DMS153 treated with DMSO at 0.1 percent for 48 hours (cell line): Measurements from ENCODE around the gene MSI2.

Source experiments
- DNase-seq: peaks from one replicate; lab custom pipeline; 2025; ENCODE audit not compliant: unreplicated experiment; lab: John Stamatoyannopoulos, UW

Gene MSI2

DNA sequence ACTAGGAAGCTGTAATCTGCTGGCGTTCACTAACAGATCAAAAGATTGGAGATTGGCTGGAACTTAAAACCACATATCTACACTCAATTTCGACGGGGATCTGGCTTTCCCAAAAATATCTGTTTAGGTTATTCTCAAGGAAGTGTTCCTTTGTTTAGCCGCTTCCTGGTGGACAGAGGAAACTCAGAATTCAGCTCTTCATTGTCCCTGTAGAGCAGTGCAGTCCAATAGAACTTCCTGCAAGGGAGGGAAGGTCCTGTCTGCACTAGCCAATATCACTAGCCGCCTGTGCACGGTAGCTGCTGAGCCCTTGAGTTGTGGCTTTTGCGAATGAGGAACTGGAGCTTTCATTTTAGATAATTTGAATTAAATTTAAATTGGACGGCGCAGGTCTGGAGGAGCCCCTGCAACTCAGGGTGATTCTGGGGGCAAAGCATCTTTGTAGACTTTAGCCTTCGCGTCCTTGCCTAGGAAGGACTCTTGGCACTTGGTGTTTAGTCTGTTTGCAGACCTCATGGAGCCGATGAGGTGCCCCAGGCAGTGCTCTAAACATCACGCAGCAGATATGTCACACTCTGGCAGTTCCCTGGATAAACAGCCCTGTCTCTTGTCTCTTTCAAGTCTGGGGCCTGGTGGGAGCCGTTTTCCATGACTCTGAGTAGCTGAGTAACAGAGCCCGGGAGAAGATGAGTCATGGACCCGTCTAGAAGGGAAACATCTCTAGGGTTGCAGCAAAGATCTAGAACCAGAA is 366.5 kb downstream of the MSI2 start:
- DNase-seq: no peak

DNA sequence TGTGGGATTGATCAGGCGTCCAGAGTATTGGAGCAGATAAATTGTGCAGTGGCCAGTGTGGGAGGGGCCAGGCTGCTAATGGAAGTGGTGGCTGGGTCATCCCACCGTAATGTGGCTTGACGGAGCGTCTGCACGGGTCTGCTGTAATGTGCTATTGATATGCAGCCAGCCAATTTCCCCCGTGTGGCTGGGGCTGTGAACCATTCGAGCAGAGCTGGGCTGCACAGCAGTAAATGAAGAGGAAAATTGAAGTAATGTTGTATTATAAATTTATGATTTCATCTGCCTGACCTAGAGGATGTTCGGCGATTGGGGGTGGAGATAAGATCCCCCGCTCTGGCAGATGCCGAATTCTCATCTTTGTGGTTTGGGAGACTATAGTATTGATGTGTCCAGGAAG is 367.3 kb downstream of the MSI2 start:
- no peak for DNase-seq

DNA sequence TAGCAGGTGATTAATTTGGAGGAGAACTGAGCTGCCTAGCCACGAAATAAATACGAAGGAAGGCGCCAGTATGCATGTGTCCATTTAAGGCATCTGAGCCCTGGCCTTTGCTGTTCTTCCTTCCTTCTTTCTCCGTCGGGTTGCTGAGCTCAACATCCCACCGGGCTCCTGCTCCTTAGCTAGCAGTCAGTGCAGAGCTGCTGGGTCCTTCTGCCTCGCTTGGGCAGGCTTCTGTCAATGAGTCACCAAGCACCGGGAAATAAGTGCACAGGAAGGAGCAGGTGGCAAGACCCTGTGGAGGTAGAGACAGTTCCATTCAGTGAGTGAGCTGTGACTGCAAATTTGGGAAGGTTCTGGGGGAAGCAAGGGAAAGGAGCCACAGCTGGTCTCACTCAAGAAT is 368.1 kb downstream of the MSI2 start:
- DNase-seq: no peak

DNA sequence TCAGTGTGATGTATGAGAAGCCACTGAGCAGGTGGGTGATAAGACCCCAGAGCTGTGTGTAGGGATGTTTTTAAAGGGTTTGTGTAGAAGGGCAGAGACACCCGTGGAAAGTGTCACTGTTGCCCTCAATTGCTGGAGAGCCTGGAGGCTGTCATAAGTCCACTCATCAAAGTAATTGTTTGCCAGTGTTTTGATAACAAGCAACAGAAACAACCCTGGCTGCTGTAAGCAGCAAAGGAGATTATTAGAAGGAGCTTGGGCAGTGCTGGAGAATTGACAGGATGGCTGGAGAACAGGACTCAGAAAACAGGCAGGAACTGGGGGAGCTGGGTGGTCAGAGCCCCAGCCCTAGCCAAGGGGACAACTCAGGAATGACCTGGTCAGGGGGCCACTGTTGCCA is 369.2 kb downstream of the MSI2 start:
- no peak for DNase-seq

DNA sequence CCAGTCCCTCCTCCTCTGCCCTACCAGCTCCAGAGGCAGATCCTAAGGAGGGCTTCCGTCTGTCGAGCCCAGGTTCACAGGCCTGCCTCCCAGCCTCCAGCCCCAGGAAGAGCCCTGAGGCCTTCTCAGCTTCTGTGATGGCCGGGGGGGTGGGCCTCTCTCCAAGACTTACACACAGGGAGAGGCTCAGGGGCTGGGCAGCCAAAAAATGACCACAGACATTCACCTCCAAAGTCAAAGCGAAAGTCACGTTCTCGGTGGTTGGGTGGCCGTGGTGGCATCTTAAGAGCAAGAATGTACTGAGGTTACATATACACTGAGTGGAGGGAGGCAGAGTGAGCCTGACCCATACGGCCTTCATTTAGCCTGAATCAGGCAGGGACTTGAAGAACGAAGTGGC is 369.6 kb downstream of the MSI2 start:
- DNase-seq: no peak

DNA sequence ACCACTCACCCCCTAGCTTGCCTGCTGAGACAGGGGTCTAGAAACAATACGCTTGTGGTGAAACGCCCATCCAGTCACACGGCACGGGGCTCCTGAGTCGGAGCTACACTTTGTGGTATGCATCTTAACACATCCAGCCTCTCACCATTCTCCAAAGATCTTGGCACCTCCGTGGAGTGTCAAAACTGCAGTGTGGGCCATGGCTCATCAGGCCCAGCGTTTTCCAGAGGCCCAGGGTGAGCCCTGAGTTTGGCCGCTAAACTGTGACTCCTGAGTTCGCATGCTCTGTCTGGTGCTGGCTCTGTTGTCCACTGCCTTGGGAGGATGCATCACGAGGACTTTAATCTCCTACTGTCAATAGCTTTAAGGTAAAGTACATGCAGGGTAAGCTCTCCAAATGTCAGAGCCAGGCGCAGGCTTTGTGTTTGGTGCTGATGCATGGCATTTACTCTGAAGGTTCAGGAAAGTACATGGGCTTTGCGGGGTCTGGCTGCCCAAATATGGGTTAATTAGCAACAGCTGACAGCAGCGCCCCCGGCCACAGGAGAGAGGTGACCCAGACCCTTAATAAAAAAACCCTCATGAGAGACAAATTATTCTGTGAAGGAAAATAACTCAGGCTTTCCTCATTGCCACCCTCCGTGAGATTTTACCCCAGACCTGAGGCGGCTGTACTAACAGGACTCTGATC is 370.3 kb downstream of the MSI2 start:
- no peak for DNase-seq

DNA sequence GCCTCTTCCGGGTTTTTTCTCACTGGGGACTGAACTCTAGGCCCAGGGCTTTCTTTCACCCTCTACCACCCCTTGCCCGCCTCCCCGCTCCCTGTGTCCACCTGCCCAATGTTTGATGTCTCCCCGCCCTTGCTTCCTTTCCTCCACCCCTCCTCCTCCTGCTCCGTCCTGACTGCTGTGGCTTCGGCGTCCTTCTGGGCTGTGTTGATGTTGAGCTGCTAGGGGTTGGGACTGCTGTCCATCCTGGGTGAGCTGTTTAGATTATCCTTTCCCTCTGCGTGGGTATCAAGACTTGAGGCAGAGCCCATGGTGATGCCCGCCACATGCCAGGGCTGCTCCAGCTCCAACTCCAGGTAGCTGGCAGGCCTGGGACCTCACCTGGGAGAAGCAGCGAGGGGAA is 371.3 kb downstream of the MSI2 start:
- no peak for DNase-seq

DNA sequence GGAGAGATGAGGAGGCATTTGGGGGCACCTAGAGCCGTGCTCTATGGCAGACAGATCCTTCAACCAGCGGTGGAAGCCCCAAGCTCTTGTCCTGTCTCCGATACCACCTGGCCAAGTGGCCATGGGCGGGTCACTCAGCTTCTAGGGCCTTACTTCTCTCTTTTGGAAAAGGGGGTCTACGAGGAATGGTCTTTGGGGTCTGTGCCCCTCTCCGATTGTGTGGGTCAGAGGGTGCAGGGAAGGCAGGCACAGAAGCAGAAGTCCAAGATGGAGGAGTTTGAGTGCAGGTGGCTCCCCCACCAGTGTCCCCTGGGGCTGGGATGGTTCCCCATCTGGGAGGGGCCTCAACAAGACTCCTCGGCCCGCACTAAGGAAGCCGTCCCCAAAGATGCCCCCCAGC is 372.1 kb downstream of the MSI2 start:
- DNase-seq: no peak

DNA sequence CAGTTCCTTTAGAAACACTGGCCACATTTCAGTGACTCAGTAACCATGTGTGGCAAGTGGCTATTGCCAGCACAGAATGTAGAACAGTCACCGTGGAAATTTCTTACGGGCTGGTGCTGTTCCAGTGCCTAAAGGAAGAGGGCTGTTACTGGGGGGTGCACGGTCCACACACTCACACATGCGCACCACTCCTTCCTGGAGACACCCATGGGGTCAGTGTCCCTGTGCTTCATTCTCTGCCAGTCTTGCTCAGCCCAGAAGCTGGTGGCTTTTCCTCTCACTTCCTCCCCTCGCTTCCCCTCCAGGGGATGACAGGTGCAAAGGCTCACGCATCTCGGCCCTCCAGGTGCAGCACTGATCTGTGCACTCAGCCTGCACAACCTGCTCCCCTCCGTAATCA is 373.1 kb downstream of the MSI2 start:
- DNase-seq: no peak

DNA sequence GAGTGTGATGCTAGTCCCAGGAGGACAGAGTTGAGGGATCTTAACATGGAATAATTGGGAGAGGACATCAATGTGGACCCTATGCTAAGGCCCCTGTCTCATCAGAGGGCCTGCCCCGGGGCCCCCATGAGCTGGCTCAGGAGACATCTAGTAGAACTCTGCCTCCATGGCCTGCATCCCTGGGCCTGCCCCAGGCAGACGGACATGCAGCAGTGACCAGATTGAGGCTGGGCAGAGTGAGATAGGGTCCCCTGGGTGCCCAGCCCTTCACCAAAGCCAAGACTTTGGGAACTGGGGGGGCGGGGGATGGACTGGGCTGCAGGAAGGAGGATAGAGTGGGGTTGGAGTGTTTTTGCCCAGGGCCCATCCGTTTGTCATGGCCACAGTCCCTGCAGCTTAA is 373.6 kb downstream of the MSI2 start:
- DNase-seq: no peak

DNA sequence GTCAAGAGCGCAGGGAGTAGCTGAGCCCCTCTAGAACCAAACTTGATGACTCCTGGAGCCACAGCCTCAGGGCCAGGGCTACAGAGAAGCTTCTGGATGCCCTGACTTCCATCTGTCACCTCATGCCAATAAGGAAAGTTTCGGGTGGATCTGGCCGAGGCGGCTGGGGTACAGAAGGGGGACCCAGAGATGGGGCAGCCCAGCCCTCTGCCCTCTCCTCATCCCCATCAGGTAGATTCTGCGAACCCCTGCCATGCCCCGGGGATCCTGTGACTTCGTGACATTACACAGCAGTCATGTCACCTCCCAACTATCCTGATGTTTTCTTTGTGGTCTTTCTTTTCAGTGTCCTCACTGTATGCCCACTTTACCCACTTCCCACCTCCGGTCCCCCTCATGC is 374.4 kb downstream of the MSI2 start:
- no peak for DNase-seq

DNA sequence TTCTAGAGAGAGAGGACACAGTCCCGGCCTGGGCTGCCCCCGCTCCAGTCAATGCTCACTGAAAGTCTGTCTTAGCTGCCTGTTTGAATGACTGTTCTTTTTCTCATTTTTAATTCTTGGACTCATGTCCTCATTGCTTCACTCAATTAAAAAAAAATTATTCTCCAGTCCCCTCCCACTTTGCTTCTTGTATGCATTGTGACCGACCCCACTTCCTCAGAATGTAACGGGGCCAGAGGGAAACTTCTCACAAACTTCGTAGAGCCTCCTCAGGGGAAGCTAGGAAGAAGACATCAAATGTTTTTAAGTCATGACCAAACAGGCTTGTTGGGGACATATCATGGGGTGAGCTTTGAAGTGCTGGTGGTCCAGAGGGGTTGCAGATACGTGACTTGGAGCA is 375.5 kb downstream of the MSI2 start:
- DNase-seq: no peak

DNA sequence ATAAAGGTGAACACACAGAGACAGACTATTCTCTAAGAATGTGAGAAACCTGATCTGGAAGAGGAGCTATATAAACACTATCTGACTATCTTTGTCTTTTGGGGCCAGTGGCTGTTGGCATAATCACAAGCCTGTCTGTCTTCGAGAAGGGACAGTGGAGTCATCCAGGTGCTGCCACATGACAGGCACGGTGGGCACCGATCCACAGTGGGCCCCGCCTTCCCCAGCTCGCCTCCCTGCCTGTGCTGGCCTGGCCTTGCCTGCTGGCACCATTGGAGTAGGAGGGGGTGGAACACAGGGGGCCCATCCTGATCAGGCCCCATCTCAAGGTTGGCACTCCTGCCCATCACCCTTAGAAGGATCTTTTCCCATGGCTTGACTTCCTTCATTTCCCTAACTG is 376.0 kb downstream of the MSI2 start:
- DNase-seq: no peak

DNA sequence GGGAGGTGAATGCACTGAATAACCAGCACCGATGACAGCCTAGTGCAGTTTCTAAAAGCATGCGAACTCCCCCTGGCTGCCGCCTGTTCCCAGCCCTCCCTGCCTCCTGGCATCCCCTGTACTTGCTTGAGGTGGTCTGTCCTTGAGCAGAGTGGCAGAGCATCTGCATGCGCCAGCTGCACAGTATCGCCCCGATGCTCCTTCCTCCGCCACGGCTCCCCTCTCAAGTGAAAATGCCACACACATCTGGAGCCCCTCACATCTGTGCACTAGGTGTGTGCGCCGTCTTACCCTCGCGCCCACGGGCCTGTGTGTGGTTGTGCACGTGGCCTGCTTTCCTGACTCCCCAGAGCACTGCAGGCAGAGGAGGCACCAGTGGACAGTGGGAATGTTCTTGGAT is 376.9 kb downstream of the MSI2 start:
- DNase-seq: no peak

DNA sequence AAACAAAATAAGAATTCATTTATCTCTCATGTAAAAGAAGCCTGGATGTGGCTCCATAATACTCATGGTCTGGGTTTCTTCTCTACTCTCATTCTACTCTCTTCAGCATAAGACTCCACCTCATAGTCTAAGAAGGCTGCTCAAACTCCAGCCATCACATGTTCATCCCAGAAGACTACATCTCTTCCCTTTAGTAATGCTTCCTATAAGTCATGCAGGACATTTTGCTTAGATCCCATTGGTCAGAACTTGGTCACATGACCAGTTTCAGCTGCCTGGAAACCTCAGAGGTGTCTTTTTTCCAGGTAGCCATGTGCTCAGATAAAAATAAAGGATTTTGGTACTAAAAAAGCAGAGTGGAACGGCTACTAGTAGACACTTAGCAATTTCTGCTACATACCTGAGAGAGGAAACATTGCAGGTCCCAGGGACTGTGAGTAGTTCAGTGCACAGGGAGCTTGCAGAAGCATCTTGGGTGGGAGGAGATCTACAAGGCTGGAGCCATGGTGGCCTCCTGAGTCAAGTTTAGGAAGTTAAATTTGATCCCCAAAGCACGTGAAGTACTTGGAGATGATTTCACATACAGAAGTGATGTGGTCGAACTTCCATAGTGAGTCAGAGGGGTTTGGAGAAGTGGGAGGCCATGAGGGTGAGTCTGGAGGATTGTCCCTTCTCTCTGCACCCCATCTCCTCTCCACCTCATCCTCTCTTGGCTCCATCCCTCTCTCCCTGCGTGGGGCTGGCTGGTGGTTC is 378.6 kb downstream of the MSI2 start:
- no peak for DNase-seq

DNA sequence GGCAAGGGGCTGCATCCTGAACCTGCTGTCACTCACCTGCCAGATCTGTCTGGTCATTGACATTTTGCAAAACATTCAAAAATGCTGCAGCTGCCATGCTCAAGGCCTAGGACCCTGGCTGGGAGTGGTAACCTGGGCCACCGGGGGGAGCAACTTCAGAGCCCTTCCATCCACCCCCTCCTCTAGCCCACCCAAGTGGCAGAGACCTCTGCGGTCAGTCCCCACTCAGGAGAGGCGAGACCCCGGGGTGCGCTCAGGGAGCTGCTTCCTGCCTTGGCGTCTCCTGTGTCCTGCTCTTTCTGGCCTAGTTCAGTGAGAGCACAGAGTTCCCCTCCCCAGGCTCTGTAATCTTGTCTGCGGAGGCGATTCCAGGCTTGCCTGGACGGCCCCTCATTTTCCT is 380.0 kb downstream of the MSI2 start:
- DNase-seq: no peak

DNA sequence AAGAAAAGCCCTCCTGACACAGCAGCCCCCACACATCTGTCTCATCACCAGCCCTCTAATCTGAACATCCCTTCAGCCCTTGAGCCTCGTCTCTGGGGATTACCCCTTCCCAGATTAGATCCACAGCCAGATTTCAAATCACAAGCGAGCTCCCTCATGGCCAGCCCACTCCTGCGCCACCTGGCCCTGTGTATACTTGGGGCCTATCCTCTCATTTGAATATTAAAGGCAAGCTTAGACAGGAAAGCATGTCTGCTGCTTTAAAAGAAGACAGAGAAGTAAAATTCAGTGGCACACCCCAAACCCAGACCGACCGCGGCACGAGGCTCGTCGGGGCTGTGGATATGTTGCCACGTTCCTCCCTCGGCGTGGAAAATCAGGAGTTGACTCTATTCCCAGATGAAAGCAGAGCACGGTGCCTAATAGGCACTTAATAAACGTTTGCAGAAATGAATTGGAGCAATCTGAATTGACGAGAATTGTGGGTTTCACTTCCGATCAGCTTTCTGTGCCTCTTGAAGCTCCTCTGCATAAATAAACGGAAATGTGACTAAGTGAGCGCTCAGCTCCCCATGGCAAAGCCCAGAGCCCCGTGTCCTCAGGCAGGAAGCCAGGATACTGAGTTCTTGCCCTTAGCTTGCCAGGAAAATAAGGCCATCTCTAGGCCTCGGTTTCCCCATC is 380.8 kb downstream of the MSI2 start:
- DNase-seq: no peak

DNA sequence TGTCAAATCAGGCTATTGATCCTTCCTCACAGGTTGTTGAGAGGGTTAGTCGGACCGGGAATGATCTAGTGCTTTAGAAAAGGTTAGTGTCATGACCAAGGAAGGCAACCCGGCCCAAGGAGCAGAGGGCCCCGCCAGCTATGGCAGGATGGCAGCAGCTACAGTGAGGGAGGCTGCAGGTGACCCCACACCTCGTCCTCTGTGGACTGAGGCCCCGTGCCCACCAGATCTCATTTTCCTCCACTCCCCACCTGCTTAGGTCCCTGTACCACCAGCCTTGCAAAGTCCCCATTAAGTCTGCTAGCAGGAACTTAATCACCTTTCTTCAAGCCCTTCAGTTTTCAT is 381.3 kb downstream of the MSI2 start:
- no peak for DNase-seq

DNA sequence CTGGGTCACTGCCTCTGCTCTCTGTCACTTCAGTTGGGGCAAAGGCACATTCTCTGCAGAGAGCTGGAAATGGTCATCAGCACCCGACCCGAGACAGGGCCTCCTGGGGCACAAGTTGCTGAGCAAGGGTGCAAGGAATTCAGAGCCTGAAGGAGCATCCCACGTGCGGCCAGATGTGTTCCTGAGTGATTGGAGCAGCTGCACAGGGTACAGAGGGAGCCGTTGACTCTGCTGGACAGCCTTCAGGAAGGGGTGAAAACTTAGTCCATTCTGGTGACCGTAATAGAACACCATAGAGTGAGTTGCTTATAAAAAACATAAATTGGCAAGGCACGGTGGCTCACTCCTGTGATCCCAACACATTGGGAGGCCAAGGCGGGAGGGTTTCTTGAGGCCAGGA is 382.0 kb downstream of the MSI2 start:
- no peak for DNase-seq

DNA sequence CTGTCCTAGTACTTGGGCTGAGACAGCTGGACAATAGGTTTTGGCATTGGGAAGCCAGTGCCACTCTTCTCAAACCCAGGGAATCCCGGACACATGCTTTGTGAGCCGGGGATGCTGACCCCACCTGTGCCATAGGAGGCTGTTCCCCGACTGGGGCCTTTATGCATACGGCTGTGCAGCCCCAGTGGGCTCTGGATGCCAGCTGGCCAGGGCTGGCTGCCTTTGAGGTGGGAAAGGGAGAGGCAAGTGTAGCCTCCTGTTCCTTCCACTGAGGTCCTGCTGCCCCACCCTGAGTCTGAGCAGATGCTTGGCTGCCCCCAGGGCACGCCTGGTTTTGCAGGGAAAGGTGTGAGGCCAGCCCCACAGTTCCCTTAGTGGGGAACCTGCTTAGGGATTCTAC is 383.1 kb downstream of the MSI2 start:
- no peak for DNase-seq

DNA sequence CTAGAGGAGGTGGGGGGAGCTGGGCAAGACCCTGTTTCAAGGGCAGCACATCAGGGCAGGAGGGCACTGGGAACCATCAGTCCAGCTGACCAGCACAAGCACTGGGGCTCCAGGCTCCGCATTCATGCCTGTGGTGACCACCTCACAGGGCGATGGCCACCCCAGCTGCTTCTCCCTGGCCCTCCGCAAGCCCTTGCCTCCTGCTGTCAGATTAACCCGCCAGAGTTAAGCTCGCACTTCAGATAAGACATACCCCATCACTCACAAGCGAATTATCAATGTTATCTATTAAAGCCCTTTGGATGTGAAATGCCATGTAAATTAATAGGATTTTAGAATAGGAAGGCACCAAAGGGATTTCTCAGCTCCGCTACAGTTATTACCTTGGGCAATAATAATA is 383.8 kb downstream of the MSI2 start:
- no peak for DNase-seq

DNA sequence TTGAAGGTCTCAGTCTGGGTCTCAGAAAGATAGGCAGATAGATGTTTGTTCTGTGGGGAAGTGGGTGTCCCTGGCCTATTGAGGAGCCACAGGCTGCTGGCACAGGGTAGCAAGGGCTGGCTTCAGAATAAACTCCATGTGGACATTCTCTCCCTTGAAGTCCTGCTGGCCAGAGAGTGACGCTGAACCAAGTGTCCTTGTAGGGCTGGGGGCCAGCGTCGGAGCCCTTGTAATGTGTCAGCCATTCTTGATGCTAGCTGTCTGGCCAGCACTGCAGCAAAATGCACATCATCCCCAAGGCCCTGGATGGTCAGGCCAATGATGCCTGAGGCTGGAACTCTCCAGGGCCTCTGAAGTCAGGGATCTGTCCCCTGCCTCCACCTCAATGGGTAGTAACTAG is 385.4 kb downstream of the MSI2 start:
- no peak for DNase-seq
